Measurements from ENCODE around the gene ALX3. TPM values are rescaled to one million over a fixed set of nuclear protein-coding genes. Genes with fewer than 3 reads are reported as not detected.
A peak's percentile ranks its signal among the peaks of the same experiment; 100 is the strongest.

The ALX3 gene
- polyA plus RNA-seq, 1 experiment, result 5.7 TPM

DNA sequence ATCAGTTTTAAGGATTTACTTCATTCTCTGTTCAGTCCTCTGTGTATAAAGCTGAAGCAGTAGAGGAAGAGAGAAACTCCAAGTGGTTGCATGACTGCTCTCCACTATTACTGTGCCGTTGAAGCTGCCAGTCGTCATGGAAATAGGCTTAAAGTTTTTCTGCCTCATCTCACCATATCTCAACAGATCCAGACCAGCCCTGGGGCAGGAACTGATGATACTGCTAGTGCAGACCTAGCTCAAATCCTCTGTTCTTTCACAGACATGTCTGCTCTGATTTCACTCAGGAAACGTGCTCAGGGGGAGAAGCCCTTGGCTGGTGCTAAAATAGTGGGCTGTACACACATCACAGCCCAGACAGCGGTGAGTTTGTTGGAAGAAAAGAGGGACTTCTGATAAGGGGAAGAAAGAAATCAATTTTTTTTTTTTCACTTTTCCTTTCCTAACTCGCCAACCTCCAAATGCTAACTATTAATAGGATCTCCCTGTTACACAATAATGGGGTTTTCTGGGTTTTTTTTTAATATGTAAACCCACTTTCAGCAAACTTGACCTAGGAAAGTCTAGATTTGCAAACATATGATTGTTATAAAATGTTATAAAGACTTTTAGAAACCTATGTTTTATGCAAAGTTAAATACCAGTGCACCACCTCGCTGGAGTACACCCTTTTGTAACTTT is 58.2 kb downstream of the ALX3 start:
- CTCF ChIA-PET, result interaction anchor here (0.5 to 4.2 kb wide), 16 partner anchors 8 to 479 kb away, joined by 3 to 61 read pairs (median 4); partner anchors contain the start of genes AHCYL1, GNAI3 and STRIP1

DNA sequence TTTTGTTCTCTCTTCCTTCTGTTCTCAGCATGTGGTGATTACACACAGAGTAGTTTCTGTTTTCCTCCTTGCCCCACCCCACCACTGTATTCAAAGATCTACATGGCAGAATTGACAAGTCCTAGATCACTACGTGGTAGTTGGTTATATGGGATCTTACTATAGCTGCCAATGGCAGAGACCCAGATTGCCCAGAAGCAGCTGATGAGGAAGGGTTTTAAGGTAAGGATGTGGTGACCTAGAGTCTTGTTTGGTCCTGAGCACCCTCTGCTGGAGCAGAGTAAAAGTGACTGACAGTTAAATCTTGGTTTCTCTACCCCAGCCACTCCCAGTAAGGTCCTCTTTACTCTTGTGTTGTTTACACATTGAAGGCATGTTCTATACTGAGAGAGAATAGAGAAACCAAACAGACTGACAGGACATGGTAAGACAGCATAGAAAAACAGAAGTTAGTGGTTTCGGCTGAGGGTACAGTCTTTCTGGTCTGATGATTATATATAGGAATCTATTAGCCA is 58.9 kb downstream of the ALX3 start:
- ChIA-PET POLR2A (interaction anchor here (0.6 kb wide), 2 partner anchors 27 to 100 kb away, joined by 4 to 6 read pairs; partner anchors contain the start of gene AHCYL1), CTCF (interaction anchor here (0.6 to 4.2 kb wide), 18 partner anchors 9 to 479 kb away, joined by 3 to 61 read pairs (median 4); partner anchors contain the start of genes AHCYL1, GNAI3 and STRIP1)
- no peak for DNase-seq (ENCODE audit: low read depth)
- Histone ChIP-seq H3K36me3 (ENCODE audit: control insufficient read depth, insufficient read depth, low read length) (peaks cover 17% of the 10 kb centered on the region), H3K4me3 (ENCODE audit: low read depth, low read length) (no peak overlapping the region), H3K27me3 (ENCODE audit: control insufficient read depth, insufficient read depth, low read length) (no peaks in the 10 kb centered on the region)
- TF ChIP-seq, protein P1, sequence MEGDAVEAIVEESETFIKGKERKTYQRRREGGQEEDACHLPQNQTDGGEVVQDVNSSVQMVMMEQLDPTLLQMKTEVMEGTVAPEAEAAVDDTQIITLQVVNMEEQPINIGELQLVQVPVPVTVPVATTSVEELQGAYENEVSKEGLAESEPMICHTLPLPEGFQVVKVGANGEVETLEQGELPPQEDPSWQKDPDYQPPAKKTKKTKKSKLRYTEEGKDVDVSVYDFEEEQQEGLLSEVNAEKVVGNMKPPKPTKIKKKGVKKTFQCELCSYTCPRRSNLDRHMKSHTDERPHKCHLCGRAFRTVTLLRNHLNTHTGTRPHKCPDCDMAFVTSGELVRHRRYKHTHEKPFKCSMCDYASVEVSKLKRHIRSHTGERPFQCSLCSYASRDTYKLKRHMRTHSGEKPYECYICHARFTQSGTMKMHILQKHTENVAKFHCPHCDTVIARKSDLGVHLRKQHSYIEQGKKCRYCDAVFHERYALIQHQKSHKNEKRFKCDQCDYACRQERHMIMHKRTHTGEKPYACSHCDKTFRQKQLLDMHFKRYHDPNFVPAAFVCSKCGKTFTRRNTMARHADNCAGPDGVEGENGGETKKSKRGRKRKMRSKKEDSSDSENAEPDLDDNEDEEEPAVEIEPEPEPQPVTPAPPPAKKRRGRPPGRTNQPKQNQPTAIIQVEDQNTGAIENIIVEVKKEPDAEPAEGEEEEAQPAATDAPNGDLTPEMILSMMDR (IDR thresholded peaks at IDR 0.05; ENCODE audit: insufficient read depth, low read depth, low read length), result peak; percentile 69

More for the DNA sequence above, 58.2 kb downstream of the ALX3 start:
- TF ChIP-seq, protein P1 (IDR thresholded peaks at IDR 0.05; ENCODE audit: insufficient read depth, low read depth, low read length), result no peak
- no peak for DNase-seq (ENCODE audit: low read depth)
- H3K27me3 ChIP-seq (ENCODE audit: control insufficient read depth, insufficient read depth, low read length), result no peaks in the 10 kb centered on the region
- H3K4me3 ChIP-seq (ENCODE audit: low read depth, low read length), result no peak overlapping the region
- H3K36me3 ChIP-seq (ENCODE audit: control insufficient read depth, insufficient read depth, low read length), result peaks cover 20% of the 10 kb centered on the region
- POLR2A ChIA-PET, result interaction anchor here (0.6 kb wide), 1 partner anchor 100 kb away, joined by 4 read pairs; no protein-coding TSS in a partner anchor

Other genes starting within 250 kb of the ALX3 start
- gene CSF1, start 159.8 kb downstream of the ALX3 start, polyA plus RNA-seq (2011; rRNA removed), result 40.4 and 48.4 TPM in 2 replicates
- gene AHCYL1, start 85.9 kb downstream of the ALX3 start, polyA plus RNA-seq (2011; rRNA removed), result 95.5 and 105 TPM in 2 replicates
- gene STRIP1, start 36.0 kb downstream of the ALX3 start, polyA plus RNA-seq (2011; rRNA removed), result 37.3 and 46.2 TPM in 2 replicates
- gene UBL4B, start 41.8 kb upstream of the ALX3 start, polyA plus RNA-seq (2011; rRNA removed), result 22.9 and 34.8 TPM in 2 replicates
- 0.85 and 1.6 TPM in 2 replicates for gene SLC6A17, start 79.8 kb upstream of the ALX3 start, polyA plus RNA-seq (2011; rRNA removed)
- gene KCNC4, start 139.6 kb upstream of the ALX3 start, polyA plus RNA-seq (2011; rRNA removed), result 1.6 and 2.6 TPM in 2 replicates